ENCODE measurements around the gene EML2. TPM values are rescaled to one million over a fixed set of nuclear protein-coding genes. Genes with fewer than 3 reads are reported as not detected.
"Not testable (repeated sequence)": the region's sequence is repeated elsewhere in the genome, so short reads cannot be mapped to it uniquely, and the experiment has no call there.

EML2 gene
- total and polyA plus RNA-seq, 10 of the 15 experiments (the other 5 are each of a cell fraction or from before 2014, with no cell fraction given), result 1.6 to 64.0 (median 27.5) TPM

GRCh38 chr19:45629704-45630103 is 9.5 kb downstream of the EML2 start:
- H3K9ac ChIP-seq (ENCODE audit: control insufficient read depth, insufficient read depth, low read length), result no peak overlapping the region
- in situ Hi-C loops (cut with MboI), result no loop called here
- no TSS peak for BruUV-seq (replicated peaks)

DNA sequence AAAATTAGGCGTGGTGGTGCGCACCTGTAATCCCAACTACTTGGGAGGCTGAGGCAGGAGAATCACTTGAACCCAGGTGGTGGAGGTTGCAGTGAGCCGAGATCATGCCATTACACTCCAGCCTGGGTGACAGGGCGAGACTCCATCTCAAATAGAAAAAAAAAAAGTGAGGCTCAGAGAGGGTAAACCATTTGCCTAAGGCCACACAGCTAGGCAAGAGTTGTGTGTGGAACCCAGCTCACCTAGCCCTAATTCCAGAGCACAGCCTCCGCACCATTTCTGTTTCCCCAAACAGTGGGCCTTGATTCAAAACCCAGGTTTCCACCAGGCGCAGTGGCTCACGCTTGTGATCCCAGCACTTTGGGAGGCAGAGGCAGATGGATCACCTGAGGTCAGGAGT is 11.0 kb downstream of the EML2 start:
- FAIRE-seq; H3K9me3 ChIP-seq (replicated peaks; ENCODE audit: control insufficient read depth, insufficient read depth, low read length); DNase-seq (ENCODE audit: low read depth, low spot score); H3K4me3 ChIP-seq; H3K27me3 ChIP-seq (replicated peaks in 1 of 2; ENCODE audit: control insufficient read depth in 2 of 2, insufficient read depth in 2 of 2, low read length in 1 of 2); H4K20me1 ChIP-seq (ENCODE audit: control insufficient read depth, insufficient read depth); H2AFZ ChIP-seq (ENCODE audit: control insufficient read depth, low read depth, low read length); SMC1A ChIA-PET (ENCODE audit: uncharacterized antibody, unreplicated experiment); RAD21 ChIA-PET (ENCODE audit: unreplicated experiment); in situ Hi-C loops (cut with MboI); H3K79me2 ChIP-seq (ENCODE audit: control insufficient read depth, insufficient read depth, low read length); H3K27ac ChIP-seq (ENCODE audit: control insufficient read depth, insufficient read depth); intact Hi-C loops (cut with micrococcal nuclease; ENCODE audit: unreplicated experiment); BruUV-seq (replicated peaks); H3K9ac ChIP-seq (ENCODE audit: control insufficient read depth, insufficient read depth, low read length); H3K4me2 ChIP-seq (ENCODE audit: control insufficient read depth, insufficient read depth); H3K4me1 ChIP-seq (ENCODE audit: control insufficient read depth, insufficient read depth, low read length); ATAC-seq: not testable (repeated sequence)
- H3K36me3 ChIP-seq (ENCODE audit: control insufficient read depth in 2 of 2, insufficient read depth in 2 of 2, low read length in 1 of 2), result peaks cover 6 to 19% of the 10 kb centered on the region in 2 experiments
- POLR2A ChIA-PET, result interaction anchor here (0.6 to 1.8 kb wide), 2 partner anchors 12 to 25 kb away, joined by 4 read pairs; no protein-coding TSS in a partner anchor
- CTCF ChIA-PET, result interaction anchor here (1.3 kb wide), 1 partner anchor 13 kb away, joined by 3 read pairs; no protein-coding TSS in a partner anchor
- WGBS (ENCODE audit: insufficient coverage, insufficient replicate concordance, low lambda C conversion rate, missing lambda C conversion rate), result 100% methylated on average over 5 of the region's 7 CpGs

More at GRCh38 chr19:45629704-45630103, 9.5 kb downstream of the EML2 start:
- Histone ChIP-seq H3K79me2 (ENCODE audit: control insufficient read depth, insufficient read depth, low read length) (no peaks in the 10 kb centered on the region; the same call in 1 of the 2 replicates), H3K27me3 (replicated peaks in 1 of 2; ENCODE audit: control insufficient read depth in 2 of 2, insufficient read depth in 2 of 2, low read length in 1 of 2) (no peaks in the 10 kb centered on the region), H3K4me3 (no peak overlapping the region), H3K36me3 (ENCODE audit: control insufficient read depth in 2 of 2, insufficient read depth in 2 of 2, low read length in 1 of 2) (peaks cover 6 to 15% of the 10 kb centered on the region in 2 experiments; a peak in 3 of 4 replicates), H3K9me3 (replicated peaks; ENCODE audit: control insufficient read depth, insufficient read depth, low read length) (no peaks in the 10 kb centered on the region), H3K4me1 (ENCODE audit: control insufficient read depth, insufficient read depth, low read length) (peaks cover 8% of the 10 kb centered on the region), H3K4me2 (ENCODE audit: control insufficient read depth, insufficient read depth) (peak overlapping the region; percentile 38; the same call in 1 of the 2 replicates), H3K27ac (ENCODE audit: control insufficient read depth, insufficient read depth) (peak overlapping the region; percentile 61), H2AFZ (ENCODE audit: control insufficient read depth, low read depth, low read length) (no peak overlapping the region), H4K20me1 (ENCODE audit: control insufficient read depth, insufficient read depth) (no peaks in the 10 kb centered on the region)
- intact Hi-C loops (cut with micrococcal nuclease; ENCODE audit: unreplicated experiment), result no loop called here
- no peak for TF ChIP-seq DPF2 (IDR thresholded peaks at IDR 0.05)
- TF ChIP-seq RUNX3 (IDR thresholded peaks at IDR 0.05; ENCODE audit: low read length), result peak; percentile 19; the same call in 1 of the 2 replicates
- ChIA-PET POLR2A (interaction anchor here (2.7 kb wide), 1 partner anchor 16 kb away, joined by 14 read pairs; no protein-coding TSS in a partner anchor), SMC1A (ENCODE audit: uncharacterized antibody, unreplicated experiment) (interaction anchor here (0.5 to 0.9 kb wide), 2 partner anchors 12 to 87 kb away, joined by 3 to 4 read pairs; no protein-coding TSS in a partner anchor), CTCF (interaction anchor here (0.8 to 3.1 kb wide), 3 partner anchors 11 to 38 kb away, joined by 3 to 35 read pairs (median 3); no protein-coding TSS in a partner anchor), RAD21 (ENCODE audit: unreplicated experiment) (interaction anchor here (4.1 kb wide), 1 partner anchor 12 kb away, joined by 21 read pairs; no protein-coding TSS in a partner anchor)
- ATAC-seq (peak; percentile 59), FAIRE-seq (no peak), DNase-seq (ENCODE audit: low read depth, low spot score) (no peak)
- WGBS (ENCODE audit: insufficient coverage, insufficient replicate concordance, low lambda C conversion rate, missing lambda C conversion rate), result 77% methylated on average over 4 of the region's 4 CpGs

Data from GM12878 (cell line).